K562 (cell line): Measurements from ENCODE around the gene PRR36.
A peak's percentile ranks its signal among the peaks of the same experiment; 100 is the strongest.

Experiments used
- HEY1 ChIP-seq: fragments of 250-450 bp; sonication (Bioruptor Pico); IDR thresholded peaks from 2 replicates; pipeline ENCODE4 v1.5.0; 2020; ENCODE audit warnings: mild to moderate bottlenecking, moderate library complexity, borderline replicate concordance
- JUND ChIP-seq, 2 experiments: IDR thresholded peaks; 2 replicates in 1 of 2; 3 replicates in 1 of 2; pipeline ENCODE4 v1.6.1; 2011; ENCODE audit warnings: borderline replicate concordance in 2 of 2, low read depth in 2 of 2, low read length in 2 of 2, improper control_type of control experiment in 1 of 2, missing biosample characterization in 1 of 2, missing genetic modification characterization in 1 of 2, missing genetic modification reagents in 1 of 2
- POLR2A ChIP-seq: fragments of 450-650 bp; conservative IDR thresholded peaks from 2 replicates; pipeline ENCODE4 v1.6.1; 2016
- TBP ChIP-seq: optimal IDR thresholded peaks from 2 replicates; pipeline ENCODE3; 2011; ENCODE audit warnings: low read depth, low read length, improper control_type of control experiment
- YY1 ChIP-seq, 3 experiments: IDR thresholded peaks; 2 replicates each; pipeline ENCODE4 v1.6.1; 2011; ENCODE audit warnings: low read length in 2 of 3, mild to moderate bottlenecking in 2 of 3, moderate library complexity in 2 of 3, borderline replicate concordance in 1 of 3, control low read depth in 1 of 3, low read depth in 1 of 3; ENCODE audit not compliant: insufficient read depth in 3 of 3, insufficient replicate concordance in 2 of 3, control insufficient read depth in 1 of 3, insufficient read length in 1 of 3; ENCODE audit errors: extremely low read depth in 1 of 3
- ZBTB40 ChIP-seq, 2 experiments: fragments of 450-650 bp in 1 of 2; sonication (generic) in 1 of 2; formaldehyde crosslinking in 1 of 2; IDR thresholded peaks; 2 replicates each; pipeline versions ENCODE4 v1.7.1 to v1.9.0; 2016 to 2022; ENCODE audit warnings: inconsistent platforms in 1 of 2, mild to moderate bottlenecking in 1 of 2, missing genetic modification reagents in 1 of 2
- TF ChIP-seq, protein P1 (sequence below), 3 experiments: IDR thresholded peaks in 2 of 3; conservative IDR thresholded peaks in 1 of 3; 2 replicates each; pipeline ENCODE4 v1.5.1; 2011 to 2012; ENCODE audit warnings: low read length in 3 of 3, mild to moderate bottlenecking in 3 of 3, control low read depth in 2 of 3, improper control_type of control experiment in 1 of 3, inconsistent platforms in 1 of 3, low read depth in 1 of 3, mixed read lengths in 1 of 3, moderate library complexity in 1 of 3; ENCODE audit not compliant: insufficient read depth in 2 of 3

DNA sequence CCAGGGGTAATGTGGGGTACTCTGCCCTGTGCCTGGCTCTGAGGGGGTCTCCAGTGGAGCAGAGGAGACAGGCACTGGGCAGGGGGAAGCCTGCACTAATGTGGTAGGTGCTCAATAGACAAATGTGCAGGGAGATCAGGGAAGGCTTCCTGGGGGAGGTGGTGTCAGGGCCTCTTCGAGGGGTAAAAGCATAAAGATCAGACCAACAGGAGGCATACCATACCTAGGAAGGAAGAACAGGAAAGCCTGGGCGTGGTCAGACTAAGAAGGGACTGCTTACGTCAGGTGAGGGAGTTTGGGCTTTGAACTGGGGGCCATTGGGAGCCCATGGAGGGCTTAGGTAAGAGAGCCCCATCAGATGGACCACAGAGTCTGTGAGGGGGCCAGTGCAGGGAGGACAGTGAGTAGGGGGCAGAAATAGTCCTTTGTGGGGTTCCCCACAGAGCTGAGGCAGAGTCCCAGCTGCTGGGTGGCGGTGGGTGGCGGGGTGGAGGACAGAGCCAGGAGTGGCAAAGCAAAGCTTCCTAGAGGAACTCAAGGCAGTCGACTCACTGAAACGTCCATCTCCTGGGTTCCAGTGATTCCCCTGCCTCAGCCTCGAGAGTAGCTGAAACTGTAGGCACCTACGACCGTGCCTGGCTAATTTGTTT lies 8.8 kb downstream of the PRR36 start:
- TF ChIP-seq ZBTB40 (IDR thresholded peaks at IDR 0.05) = no peak
- no peak for TF ChIP-seq ZBTB40 (CRISPR knock-in tag; IDR thresholded peaks at IDR 0.05)
- TF ChIP-seq YY1 (IDR thresholded peaks at IDR 0.05; ENCODE audit: borderline replicate concordance in 1 of 3, control insufficient read depth in 1 of 3, extremely low read depth in 1 of 3, insufficient read depth in 3 of 3, insufficient read length in 1 of 3, insufficient replicate concordance in 2 of 3, low read depth in 1 of 3, low read length in 2 of 3) = no peak
- no peak for TF ChIP-seq HEY1 (CRISPR knock-in tag)
- TF ChIP-seq, protein P1, sequence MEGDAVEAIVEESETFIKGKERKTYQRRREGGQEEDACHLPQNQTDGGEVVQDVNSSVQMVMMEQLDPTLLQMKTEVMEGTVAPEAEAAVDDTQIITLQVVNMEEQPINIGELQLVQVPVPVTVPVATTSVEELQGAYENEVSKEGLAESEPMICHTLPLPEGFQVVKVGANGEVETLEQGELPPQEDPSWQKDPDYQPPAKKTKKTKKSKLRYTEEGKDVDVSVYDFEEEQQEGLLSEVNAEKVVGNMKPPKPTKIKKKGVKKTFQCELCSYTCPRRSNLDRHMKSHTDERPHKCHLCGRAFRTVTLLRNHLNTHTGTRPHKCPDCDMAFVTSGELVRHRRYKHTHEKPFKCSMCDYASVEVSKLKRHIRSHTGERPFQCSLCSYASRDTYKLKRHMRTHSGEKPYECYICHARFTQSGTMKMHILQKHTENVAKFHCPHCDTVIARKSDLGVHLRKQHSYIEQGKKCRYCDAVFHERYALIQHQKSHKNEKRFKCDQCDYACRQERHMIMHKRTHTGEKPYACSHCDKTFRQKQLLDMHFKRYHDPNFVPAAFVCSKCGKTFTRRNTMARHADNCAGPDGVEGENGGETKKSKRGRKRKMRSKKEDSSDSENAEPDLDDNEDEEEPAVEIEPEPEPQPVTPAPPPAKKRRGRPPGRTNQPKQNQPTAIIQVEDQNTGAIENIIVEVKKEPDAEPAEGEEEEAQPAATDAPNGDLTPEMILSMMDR (IDR thresholded peaks at IDR 0.05 in 2 of 3, conservative IDR thresholded peaks at IDR 0.05 in 1 of 3; ENCODE audit: insufficient read depth in 2 of 3, low read depth in 1 of 3, low read length in 3 of 3) = peak in 1 of 3 experiments; percentile 19; a peak in 1 of 6 replicates
- TF ChIP-seq TBP = no peak
- TF ChIP-seq JUND (IDR thresholded peaks at IDR 0.05; ENCODE audit: borderline replicate concordance, low read depth, low read length) = no peak
- TF ChIP-seq JUND (tag; IDR thresholded peaks at IDR 0.05; ENCODE audit: borderline replicate concordance, low read depth, low read length) = no peak
- no peak for TF ChIP-seq POLR2A
